HTR-8/SVneo (cell line): ENCODE data around the gene PROKR2.
A peak's percentile ranks its signal among the peaks of the same experiment; 100 is the strongest.

Experiments used
- DNase-seq: peaks from one replicate; pipeline ENCODE4 v3.0.0; 2011; ENCODE audit warnings: low spot score, mixed read lengths; ENCODE audit not compliant: insufficient read length
- FAIRE-seq: peaks from 2 replicates; lab custom pipeline; 2011; peaks lifted over from hg19 to GRCh38; lab: Jason Lieb, UNC

Gene PROKR2

GRCh38 chr20:5316188-5317158 lies at the start of gene PROKR2:
Gene PROKR2, minus strand, starts transcription at chr20:5316954. Its CDS starts 2,585 bp downstream, at chr20:5314369.
- FAIRE-seq, result no peak
- DNase-seq, result no peak

- FAIRE-seq (no peak), DNase-seq (no peak)
These were observed 48.3 kb upstream of the PROKR2 start for GRCh38 chr20:5364997-5365597.

- DNase-seq (no peak), FAIRE-seq (no peak)
These were observed 47.5 kb upstream of the PROKR2 start for GRCh38 chr20:5364136-5364821.

- no peak for FAIRE-seq
- no peak for DNase-seq
These were observed 46.0 kb upstream of the PROKR2 start for GRCh38 chr20:5362771-5363170.

GRCh38 chr20:5361176-5361575 lies 44.4 kb upstream of the PROKR2 start:
- no peak for DNase-seq
- no peak for FAIRE-seq

- FAIRE-seq (no peak), DNase-seq (no peak)
These were observed 41.2 kb upstream of the PROKR2 start for GRCh38 chr20:5357946-5358345.

- FAIRE-seq (no peak), DNase-seq (no peak)
These were observed 40.2 kb upstream of the PROKR2 start for GRCh38 chr20:5356941-5357340.

- DNase-seq, result no peak
These were observed 38.1 kb upstream of the PROKR2 start for GRCh38 chr20:5354901-5355300.

GRCh38 chr20:5353624-5354496 lies 37.1 kb upstream of the PROKR2 start:
- DNase-seq (peak; percentile 11), FAIRE-seq (no peak)

More at GRCh38 chr20:5354901-5355300, 38.1 kb upstream of the PROKR2 start:
- no peak for FAIRE-seq

- FAIRE-seq (no peak), DNase-seq (no peak)
These were observed 32.7 kb upstream of the PROKR2 start for GRCh38 chr20:5349448-5349847.

- DNase-seq, result no peak
- FAIRE-seq, result no peak
These were observed 25.3 kb upstream of the PROKR2 start for GRCh38 chr20:5342021-5342420.

- FAIRE-seq (no peak), DNase-seq (no peak)
These were observed 14.6 kb upstream of the PROKR2 start for GRCh38 chr20:5331340-5331739.

- FAIRE-seq, result no peak
- DNase-seq, result no peak
These were observed 11.5 kb upstream of the PROKR2 start for GRCh38 chr20:5328268-5328667.

- no peak for DNase-seq
- no peak for FAIRE-seq
These were observed 10.6 kb upstream of the PROKR2 start for GRCh38 chr20:5327356-5327755.

- no peak for DNase-seq
- no peak for FAIRE-seq
These were observed 957 bp downstream of the PROKR2 start for GRCh38 chr20:5315807-5316187.

GRCh38 chr20:5313916-5314315 lies 2.8 kb downstream of the PROKR2 start:
- no peak for DNase-seq
- no peak for FAIRE-seq

GRCh38 chr20:5312518-5312917 lies 4.2 kb downstream of the PROKR2 start:
- FAIRE-seq (no peak), DNase-seq (no peak)

GRCh38 chr20:5309971-5310370 lies 6.8 kb downstream of the PROKR2 start:
- FAIRE-seq, result no peak
- no peak for DNase-seq

- FAIRE-seq (no peak), DNase-seq (no peak)
These were observed 17.9 kb downstream of the PROKR2 start for GRCh38 chr20:5298811-5299210.
